Skeletal muscle satellite cell (primary cell): ENCODE data around the gene HCLS1. TPM values are rescaled to one million over a fixed set of nuclear protein-coding genes. Genes with fewer than 3 reads are reported as not detected.

ENCODE experiments used
- H3K27me3 ChIP-seq: 2 replicates; pipeline ENCODE4 v1.7.0; 2013; ENCODE audit warnings: low read length; ENCODE audit not compliant: control insufficient read depth, insufficient read depth
- H3K36me3 ChIP-seq: 2 replicates; pipeline ENCODE4 v1.7.0; 2013; ENCODE audit warnings: mild to moderate bottlenecking, control low read depth, low read length; ENCODE audit not compliant: insufficient read depth
- H3K4me1 ChIP-seq: 2 replicates; pipeline ENCODE4 v1.7.0; 2013; ENCODE audit warnings: low read length; ENCODE audit not compliant: control insufficient read depth, insufficient read depth
- H3K4me2 ChIP-seq: 2 replicates; pipeline ENCODE4 v1.7.0; 2013; ENCODE audit warnings: mild to moderate bottlenecking, low read length
- H3K4me3 ChIP-seq: 2 replicates; pipeline ENCODE4 v1.7.0; 2013; ENCODE audit warnings: low read length
- H3K9ac ChIP-seq: 2 replicates; pipeline ENCODE4 v1.7.0; 2013; ENCODE audit warnings: mild to moderate bottlenecking, low read depth, low read length, moderate library complexity
- H3K9me3 ChIP-seq: replicated peaks from 2 replicates; pipeline ENCODE4 v1.7.0; 2013; ENCODE audit warnings: mild to moderate bottlenecking, control low read depth, low read length
- small RNA-seq: library from RNA; depleted of rRNA; stranded (forward); fragments of <200 nt; gene quantifications from one replicate; pipeline ENCODE3, GENCODE V24; 2012

Gene HCLS1

DNA sequence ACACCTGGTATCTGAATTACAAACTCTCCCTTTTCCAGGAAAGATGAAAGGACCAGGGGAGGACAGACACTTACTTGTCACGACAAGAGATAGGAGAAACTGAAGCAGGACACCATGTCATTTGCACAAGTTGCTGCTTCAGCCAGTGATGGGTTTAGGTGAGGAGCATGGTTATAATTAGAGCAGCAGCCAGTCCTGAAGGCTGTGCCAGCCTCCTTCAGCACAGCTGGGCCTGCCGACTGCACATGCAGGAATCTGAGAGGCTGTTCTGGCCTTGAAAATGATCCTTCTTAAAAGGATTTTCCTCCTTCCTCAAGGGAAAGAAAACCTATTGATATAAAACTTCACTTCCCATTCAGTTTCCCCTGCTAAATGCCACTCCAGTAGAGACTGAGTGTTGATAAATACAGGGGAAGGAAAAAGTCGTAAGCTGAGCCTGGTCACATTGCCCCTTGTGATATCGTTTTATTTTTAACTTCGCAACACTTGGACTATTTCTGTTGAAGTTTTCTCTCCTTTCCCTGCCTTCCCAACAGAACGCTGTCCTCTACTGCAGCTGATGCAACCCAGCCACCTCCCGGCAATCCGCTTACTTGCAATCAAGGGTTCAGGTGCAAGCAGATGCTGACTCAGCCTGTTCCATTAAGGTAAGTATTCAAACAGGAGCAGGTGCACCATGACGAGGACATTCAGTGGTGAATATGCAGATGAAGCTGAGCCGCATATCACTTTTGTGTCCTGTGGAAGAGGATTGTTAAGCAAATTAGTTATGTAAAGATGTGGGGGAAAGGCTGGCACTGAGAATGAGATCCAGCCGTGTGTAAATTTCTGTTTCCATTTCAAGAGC, 67.6 kb downstream of the HCLS1 start, which contains the start of gene FBXO40:
Gene FBXO40 (plus strand): TSS at position 524 of the 847 bp plus-strand sequence. CDS start 27,197 bp downstream, outside the sequence.
- Histone ChIP-seq H3K9me3 (no peaks in the 10 kb centered on the region), H3K27me3 (peaks cover 26% of the 10 kb centered on the region), H3K36me3 (no peaks in the 10 kb centered on the region), H3K9ac (no peak within 1 kb of the TSS), H3K4me1 (no peaks in the 10 kb centered on the region), H3K4me2 (no peak within 1 kb of the TSS), H3K4me3 (no peak within 1 kb of the TSS)

DNA sequence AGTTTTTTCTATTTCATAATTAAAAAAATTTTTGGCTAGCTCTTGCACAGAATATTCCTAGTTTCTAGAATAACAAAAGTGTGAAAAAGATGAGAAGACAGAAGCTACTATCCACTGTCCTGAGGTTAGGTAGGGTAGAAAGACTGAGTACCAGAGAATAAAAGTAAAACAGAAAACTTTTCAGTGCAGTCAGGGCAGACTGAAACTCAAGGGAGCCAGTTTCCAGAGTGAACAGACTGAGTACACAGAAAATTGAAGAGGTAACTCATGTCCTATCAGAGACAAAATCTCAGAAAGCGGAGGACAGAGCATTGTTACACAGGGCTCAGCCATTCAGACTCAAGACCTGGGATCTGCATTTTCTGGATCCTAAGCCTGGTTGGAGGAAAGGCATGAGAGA, 76.3 kb downstream of the HCLS1 start:
- no peak overlapping the region for H3K9ac ChIP-seq
- H3K4me1 ChIP-seq, result no peaks in the 10 kb centered on the region
- H3K27me3 ChIP-seq, result peaks cover 12% of the 10 kb centered on the region
- no peak overlapping the region for H3K4me3 ChIP-seq
- H3K4me2 ChIP-seq, result no peak overlapping the region
- no peaks in the 10 kb centered on the region for H3K36me3 ChIP-seq
- no peaks in the 10 kb centered on the region for H3K9me3 ChIP-seq

DNA sequence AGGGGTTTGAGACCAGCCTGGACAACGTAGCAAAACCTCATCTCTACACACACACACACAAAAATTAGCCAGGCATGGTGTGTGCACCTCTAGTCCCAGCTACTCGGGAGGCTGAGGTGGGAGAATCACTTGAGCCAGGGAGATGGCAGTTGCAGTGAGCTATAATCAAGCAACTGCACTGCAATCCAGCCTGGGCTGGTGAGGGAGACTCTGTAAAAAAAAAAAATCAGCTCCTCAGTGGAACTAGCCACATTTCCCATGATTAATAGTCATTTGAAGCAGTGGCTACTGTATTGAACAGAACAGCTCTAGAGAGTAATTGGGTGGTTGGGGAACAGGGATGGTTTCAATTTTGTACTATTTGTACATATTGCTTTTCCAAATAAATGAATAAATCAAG, 79.0 kb downstream of the HCLS1 start:
- Histone ChIP-seq H3K4me3 (no peak overlapping the region), H3K27me3 (peaks cover 12% of the 10 kb centered on the region), H3K9ac (no peak overlapping the region), H3K4me1 (no peaks in the 10 kb centered on the region), H3K36me3 (no peaks in the 10 kb centered on the region), H3K4me2 (no peak overlapping the region), H3K9me3 (no peaks in the 10 kb centered on the region)

Small RNAs within 50 kb of the gene (small RNA-seq; reads per million reads assigned to genes)
- not detected for gene RNU4-62P
